HL-60 (cell line): ENCODE results near the gene RASSF1.

ENCODE experiments used
- POLR2AphosphoS5 ChIP-seq: IDR thresholded peaks from 2 replicates; pipeline ENCODE4 v1.6.1; 2012; ENCODE audit warnings: low read depth
- SPI1 ChIP-seq: IDR thresholded peaks from 2 replicates; pipeline ENCODE4 v1.6.1; 2012; ENCODE audit warnings: low read depth, mild to moderate bottlenecking, borderline replicate concordance
- TF ChIP-seq, protein P1 (sequence below): IDR thresholded peaks from one replicate; pipeline ENCODE4 v1.5.1; 2011; ENCODE audit warnings: low read length, control low read depth, inconsistent platforms; ENCODE audit not compliant: insufficient read depth

DNA sequence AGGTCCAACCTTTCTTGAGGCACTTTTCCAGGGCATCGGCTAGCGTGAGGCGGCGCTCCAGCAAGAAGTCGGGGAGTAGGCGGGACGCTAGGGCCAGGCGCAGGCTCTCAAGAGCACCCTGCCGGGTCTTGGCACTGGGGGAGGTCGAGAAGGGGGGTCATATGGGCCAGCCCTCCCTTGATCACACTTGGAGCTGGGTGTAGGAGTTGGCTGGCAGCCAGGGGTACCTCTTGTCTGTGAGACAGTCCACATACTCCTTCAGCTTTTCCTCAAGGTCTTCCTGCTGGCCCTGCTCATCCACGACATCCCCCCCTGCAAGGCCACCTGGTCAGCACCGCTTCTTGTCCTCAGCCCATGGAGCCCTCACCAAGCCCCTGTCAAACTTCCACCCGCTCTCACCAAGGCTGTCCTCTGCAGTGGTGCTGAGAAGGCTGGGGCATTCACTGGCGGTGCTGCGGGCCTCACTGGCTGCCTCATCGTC, 50.4 kb downstream of the RASSF1 start:
- TF ChIP-seq, protein P1, sequence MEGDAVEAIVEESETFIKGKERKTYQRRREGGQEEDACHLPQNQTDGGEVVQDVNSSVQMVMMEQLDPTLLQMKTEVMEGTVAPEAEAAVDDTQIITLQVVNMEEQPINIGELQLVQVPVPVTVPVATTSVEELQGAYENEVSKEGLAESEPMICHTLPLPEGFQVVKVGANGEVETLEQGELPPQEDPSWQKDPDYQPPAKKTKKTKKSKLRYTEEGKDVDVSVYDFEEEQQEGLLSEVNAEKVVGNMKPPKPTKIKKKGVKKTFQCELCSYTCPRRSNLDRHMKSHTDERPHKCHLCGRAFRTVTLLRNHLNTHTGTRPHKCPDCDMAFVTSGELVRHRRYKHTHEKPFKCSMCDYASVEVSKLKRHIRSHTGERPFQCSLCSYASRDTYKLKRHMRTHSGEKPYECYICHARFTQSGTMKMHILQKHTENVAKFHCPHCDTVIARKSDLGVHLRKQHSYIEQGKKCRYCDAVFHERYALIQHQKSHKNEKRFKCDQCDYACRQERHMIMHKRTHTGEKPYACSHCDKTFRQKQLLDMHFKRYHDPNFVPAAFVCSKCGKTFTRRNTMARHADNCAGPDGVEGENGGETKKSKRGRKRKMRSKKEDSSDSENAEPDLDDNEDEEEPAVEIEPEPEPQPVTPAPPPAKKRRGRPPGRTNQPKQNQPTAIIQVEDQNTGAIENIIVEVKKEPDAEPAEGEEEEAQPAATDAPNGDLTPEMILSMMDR = no peak
- TF ChIP-seq POLR2AphosphoS5 = no peak
- no peak for TF ChIP-seq SPI1
